HG02938 (cell line): ENCODE results near the gene WNT7A.

ENCODE experiments used
- ATAC-seq: cut with Tn5 transposase; IDR thresholded peaks from one replicate; pipeline ENCODE4 v1.9.1; 2021; ENCODE audit warnings: mild to moderate bottlenecking, moderate library complexity; ENCODE audit not compliant: unreplicated experiment

The WNT7A gene

DNA sequence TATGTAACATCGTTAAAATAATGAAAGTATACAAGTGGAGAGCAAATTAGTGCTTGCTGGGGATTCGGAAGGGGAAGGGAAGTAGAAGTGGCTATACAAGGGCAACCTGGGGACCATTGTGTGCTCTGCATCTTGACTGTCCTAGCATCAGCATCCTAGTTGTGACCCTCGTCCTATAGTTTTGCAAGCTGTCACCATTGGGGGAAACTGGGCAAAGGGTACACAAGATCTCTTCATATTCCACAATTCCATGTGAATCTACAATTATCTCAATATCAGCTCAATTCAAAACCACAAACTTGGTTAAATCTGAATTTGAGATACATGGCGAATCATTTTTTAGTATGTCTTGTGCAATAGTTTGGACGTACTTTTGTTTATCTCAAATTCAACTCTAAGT, 30.9 kb downstream of the WNT7A start:
- no peak for ATAC-seq

DNA sequence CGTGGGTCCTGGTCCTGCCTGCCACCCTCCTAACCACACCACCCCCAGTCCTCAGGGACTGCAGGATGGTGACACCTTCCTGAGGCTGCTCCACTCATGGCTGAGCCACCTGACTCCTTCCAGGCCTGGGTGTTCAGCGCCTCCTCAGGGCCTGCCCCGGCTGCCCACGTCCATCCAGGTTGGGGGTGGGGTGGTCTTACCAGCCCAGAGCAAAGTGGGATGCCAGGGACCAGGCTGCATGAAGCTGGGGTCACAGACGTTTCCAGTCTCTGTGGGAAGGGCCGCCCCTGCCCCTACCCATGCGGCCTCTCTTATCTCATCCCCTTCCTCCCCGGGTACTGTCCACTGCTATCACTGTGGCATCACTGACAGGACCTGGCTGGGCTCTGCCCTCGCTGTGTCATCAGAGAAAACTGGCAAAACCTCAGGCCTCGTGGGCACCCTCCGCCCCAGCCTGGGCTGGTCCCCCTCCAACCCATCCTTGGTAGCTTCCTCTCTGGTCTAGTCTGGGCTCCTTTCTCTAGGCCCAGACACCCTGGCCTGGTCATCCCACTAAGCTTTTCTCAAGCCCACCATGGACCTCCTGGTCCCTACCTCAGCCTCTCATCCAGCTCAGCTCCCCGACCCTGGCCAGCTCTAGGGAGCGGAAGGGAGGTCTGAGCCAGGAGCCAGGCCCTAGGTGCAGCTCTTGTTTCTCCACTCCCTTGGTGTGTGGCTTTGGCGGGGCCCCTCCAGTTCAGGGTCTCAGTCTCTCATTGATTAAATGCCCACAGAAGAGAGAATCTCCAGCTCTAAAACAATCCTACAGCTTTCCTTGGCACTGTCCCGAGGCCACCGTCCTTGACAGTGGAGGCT, 32.9 kb downstream of the WNT7A start:
- no peak for ATAC-seq

DNA sequence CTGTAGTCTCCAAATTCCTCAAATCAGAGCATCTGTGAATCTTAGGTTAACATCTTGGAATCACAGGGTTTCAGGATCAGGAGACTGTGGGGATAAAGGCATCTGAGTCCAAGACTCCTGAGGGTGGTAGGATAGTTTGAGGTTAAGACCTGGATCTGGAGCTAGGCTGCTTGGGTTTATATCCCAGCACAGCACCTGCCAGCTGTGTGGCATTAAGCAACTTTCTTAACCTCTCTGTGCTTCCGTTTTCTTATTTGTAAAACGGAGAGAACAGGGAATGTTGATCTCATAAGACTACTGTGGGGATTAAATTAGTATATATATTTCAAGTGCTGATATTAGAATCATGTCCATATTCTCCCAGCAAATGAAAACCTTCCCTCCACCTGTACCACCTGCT, 33.6 kb downstream of the WNT7A start:
- no peak for ATAC-seq

DNA sequence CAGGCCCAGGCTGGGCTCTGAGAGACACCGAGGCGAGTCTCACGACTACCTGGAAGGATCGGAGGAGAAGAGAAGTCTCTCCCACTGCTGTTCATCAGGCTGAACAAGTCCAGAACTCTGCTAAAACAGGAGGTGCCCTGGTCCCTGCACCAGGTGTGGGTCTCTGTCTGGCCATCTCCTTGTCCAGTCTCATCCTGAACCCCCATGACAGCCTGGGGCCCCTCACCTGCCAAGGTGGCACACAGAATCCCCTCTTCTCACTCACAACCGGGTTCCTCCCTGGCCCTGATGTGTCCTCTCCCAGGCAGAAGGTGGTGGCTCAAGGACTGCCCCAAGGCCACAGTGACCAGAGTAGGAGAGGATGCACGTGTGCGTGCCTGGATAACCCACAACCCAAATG, 34.1 kb downstream of the WNT7A start:
- ATAC-seq, result no peak

DNA sequence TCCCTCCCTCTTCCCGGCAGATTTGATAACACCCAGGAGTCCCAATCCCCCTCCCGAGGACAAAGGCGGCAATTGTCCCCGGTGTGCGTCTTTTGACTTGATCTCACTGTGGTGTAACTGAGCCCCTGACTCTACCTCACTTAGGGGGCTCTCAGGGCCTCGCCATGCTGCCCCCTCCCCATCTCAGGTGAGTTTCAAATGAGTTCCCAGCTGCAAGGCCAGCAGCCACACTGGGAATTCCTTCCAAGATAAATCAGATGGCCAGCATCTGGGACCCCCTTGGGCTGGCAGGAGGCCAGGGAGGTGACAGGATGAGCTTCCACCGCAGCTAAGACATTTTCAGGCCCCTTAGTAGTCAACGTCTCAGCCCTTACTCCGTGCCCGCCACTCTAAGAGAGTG, 35.0 kb downstream of the WNT7A start:
- no peak for ATAC-seq

DNA sequence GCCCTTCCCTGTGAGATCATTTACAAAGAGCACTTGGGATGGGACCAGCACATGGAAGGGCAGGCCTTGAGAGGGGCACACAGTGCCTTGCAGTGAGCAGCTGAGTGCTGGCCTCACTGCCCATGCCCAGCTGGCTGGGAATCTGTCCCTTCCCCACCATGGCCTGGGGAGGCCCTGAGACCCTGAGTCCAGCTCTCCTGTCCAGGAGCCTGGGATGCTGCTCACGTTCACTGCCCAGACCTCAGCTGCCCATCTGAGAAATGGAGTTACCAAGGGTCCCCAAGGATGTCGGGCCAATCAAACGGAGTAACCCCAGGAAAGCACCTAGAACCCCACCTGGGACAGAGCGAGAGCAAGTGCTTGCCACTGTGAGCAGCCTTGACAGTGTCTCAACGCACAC, 35.6 kb downstream of the WNT7A start:
- ATAC-seq, result no peak

DNA sequence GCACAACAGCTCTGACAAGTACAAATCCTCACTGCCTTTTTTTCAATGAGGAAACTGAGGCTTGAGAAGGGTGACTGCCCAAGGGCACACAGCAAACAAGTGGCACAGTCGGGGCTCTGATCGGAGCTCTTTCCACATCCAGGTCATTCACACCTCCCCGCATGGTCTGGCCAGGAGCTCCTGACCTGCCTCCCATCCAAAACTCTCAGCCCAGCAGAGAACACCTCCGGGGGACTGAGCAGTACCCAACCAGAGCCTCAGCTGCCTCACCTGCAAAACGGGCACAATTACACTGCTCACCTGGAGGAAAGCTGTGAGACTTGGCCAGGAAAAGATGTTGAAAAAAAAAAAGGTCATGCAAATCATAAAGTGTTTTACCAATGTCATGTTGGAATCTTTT, 36.5 kb downstream of the WNT7A start:
- ATAC-seq, result no peak

DNA sequence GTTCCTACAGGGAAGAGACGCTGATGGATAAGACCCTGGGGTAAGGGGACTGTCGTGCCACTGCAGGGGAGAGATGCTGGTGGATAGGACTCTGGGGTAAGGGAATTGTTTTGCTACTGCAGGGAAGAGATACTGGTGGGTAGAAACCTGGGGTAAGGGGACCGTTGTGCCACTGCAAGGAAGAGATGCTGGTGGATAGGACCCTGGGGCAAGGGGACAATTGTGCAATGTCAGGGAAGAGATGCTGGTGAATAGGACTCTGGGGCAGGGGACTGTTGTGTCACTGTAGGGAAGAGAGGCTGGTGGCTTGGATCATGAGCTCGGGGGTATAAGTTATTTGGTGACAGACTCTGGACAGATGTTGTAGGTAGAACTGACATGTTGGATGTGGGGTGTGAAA, 37.6 kb downstream of the WNT7A start:
- no peak for ATAC-seq

DNA sequence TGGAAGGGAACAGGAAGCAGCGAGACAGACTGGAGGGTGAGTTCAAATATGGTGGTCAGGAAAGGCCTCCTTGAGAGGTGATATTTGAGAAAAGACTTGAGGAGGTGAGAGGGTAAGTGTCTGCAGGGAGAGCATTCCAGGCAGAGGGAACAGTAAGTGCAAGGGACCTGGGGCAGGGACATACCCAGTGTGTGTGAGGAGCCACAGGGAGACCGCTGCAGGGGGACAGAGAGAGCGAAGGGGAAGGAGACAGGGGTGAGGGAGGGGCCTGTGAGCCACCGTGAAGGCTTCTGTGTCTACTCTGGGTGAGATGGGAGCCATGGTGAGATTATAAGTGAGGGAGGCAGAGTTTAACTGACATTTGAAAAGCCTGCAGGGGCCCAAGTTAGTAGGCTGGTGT, 38.0 kb downstream of the WNT7A start:
- no peak for ATAC-seq

DNA sequence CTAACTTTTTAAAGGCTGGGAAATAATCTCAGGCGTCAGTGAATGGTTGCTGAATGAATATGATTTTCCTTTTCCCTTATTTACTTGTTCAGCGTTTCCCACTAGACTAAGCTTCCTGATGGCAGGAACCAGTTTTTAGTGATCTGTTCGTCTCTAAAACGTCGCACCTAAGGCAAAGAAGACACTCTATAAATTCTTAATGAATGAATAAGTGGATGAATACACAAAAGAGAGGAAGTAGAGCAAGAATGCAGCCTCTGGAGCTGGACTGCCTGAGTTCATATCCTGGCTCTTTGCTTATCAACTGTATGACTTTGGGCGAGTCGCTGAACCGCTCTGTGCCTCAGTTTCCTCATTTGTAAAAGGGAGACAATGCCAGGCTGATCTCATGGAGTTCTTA, 38.7 kb downstream of the WNT7A start:
- no peak for ATAC-seq

DNA sequence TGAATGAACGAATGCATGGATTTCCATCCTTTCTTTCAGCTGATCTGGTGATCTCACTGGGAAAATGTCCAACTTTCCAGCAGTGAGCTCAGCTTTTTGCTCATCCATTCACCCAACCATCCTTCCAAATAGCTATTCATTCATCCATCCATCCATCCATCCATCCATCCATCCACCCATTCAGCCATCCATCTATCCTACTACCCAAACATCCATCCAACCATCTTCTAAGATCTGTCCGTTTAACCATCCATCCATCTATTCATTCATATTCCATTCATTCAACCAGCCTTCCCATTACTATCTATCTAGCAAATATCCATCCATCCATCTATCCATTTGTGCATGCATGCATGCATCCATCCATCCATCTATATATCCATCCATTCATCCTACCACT, 39.4 kb downstream of the WNT7A start:
- no peak for ATAC-seq

DNA sequence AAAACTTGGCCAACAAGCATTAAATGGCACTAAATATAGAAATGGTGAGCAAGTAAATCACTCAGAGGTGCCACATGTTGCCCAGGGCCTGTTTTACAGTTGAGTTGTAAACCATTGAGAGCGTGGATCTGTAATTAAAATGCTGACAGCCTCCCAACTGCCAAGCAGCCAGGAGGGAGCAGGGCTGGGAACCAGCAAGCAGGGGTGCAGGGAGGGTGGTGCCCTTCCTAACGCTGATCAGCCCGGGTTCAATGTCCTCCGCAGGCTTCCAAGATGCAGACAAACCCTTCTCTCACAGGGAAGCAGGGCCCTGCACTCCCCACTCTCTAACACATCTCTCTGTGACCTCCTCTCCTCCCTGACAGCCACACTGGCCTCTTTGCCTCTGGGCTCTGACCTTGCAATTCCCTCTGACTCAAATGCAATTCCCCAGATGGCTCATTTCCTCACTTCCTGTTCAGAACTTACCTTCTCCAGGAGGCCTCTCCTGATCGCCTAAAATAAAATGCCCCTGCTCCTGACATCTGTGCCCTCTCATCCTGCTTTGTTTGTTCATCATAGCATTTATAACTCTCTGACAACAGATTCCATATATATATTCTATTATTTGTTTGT, 40.0 kb downstream of the WNT7A start:
- ATAC-seq, result no peak

DNA sequence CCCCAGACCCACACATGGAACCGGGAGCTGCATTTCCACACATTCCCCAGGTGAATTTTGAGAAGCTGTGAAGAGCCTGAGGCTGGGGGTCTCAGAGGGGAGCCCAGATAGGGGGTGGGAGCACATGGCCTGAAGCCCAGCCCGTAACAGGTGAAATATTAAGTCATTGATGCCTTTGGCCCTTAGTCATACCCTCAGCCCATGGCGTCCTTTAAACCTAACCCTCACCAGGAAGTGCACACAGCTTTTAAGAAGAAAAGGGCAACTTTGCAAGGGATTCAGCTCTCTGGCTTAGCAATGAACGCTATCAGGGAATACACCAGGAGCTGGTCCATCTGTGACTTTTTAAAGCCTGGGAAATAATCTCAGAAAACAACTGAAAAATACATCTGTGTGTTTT, 40.6 kb downstream of the WNT7A start:
- no peak for ATAC-seq

DNA sequence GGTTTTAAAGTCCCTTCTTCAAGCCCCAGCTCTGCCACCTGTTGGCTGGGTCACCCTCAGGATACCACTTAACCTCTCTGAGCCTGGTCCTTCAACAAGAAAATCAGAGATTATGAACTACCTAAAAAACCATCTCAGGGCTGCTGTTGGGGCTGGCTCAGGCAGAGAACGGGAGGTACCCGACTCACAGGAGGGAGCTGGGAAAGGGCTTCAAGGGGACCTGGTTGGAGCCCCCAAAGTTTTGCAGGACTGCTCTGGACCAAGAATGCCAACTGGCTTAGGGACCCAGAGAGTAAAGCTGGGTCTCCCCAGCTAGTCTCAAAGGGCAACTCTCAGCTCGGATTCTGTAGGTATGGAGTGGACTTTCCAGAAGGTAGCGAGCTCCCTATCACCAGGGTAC, 41.5 kb downstream of the WNT7A start:
- ATAC-seq, result no peak

DNA sequence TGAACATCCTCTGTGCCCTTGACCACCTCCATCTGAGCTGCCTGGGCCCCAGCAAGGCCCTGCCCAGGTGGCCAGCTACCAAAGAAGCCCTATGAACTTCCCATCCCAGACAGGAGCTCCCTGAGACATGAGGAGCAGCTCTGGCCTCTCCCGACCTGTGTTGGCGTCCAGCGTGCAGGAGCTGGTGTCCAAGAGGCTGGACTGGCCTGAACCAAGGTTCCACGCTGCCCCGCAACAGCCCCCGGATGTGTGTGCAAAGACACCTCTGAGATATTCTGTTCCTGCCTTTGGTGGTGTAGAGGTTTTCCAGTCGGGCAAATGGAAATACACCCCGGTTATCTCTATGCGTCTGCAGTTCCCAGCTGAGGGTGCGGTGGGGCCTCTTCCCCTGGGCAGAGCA, 42.1 kb downstream of the WNT7A start:
- ATAC-seq, result no peak

DNA sequence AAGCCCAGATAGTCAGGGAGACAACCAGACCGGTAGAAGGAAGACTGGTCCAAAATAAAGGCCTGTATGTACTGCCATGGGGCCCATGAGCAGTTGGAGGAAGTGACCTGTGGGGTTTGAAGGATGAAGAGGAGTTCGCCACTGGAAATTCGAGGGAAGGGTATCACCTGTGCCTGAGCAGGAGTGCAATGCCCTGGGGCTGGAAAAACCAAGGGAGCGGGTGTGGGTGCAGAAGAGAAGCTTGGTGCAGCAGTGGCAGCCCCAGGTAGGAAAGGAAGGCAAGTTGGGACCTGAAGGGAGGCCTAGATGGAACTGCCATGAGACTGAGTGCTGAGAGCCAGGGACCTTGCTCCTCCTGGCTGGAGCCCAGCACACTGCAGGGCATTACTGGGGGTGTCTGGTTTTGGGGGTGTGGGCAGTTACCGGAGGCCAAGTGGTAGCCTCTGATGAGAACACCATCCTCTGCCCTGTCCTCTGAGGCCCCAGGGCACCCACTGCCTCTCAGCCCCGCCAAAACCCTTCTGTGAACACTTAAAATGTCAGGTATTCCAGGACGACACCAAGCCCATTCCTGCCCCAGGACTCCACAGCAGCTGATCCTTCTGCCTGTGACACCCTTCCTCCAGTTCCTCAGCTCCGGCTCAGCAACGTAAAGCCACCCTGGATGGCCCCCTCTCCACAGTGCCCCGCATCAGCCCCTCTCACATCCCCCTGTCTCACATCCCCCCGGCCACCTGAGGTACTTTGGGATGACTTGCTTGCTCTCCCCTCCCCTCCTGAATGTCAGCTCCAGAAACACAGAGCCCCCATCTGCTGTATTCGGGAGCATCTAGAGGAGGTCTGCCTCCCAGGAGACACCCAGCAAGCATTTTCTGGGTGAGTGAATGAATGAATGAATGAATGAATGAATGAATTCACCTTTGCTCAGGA, 42.9 kb downstream of the WNT7A start:
- ATAC-seq, result no peak

DNA sequence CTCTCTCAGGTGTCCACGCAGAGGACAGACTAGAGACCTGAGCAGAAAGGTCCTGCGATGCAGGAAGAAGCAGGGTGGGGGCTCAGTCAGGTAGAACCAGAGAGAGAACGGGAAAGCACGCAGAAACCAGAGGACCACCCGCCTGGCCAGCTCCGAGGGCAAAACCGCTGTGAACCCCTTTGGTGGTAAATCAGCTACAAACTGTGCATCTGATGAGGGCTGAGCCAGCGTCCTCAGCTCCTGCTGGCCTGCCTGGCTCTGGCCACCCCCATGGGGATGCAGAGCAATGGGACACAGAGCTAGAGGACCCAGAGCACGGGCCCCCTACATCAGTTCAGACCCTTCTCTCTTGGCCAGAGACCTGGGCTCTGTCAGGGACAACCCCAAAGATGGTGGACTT, 44.6 kb downstream of the WNT7A start:
- ATAC-seq, result no peak

DNA sequence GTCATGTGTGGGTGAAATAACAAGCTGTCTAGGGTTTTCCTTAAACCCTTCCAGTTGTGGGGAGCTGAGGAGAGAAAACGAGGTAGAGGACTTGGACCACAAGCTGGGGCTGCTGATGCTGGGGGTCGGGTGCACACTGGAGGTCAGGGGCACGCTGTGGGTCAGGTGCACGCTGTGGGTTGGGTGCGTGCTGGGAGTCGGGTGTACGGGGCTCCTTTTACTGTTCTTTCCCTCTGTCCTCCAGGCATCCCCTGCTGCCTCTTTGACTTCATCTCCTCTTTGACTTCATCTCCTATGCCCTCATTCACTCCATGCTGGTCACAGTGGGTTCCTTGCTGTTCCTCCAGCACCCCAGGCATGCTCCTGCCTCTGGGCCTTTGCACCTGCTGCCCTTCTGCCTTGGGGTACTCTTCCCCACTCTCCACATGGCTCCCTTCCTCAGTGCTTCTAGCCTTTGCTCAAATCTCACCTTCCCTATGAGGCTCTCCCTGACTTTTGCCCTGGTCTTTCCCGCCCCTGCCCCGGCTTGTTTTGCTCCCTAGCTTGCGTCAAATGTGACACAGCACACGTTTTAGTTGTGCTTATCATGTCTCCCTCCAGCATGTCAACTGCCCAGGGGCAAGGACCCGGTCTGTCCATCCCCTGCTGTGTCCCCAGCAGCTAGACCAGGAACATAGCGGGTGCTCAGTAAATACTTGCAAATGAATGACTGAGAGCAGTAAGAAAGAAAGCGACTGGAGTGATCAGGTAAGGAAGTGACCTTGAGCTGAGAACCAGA, 45.4 kb downstream of the WNT7A start:
- ATAC-seq, result no peak

DNA sequence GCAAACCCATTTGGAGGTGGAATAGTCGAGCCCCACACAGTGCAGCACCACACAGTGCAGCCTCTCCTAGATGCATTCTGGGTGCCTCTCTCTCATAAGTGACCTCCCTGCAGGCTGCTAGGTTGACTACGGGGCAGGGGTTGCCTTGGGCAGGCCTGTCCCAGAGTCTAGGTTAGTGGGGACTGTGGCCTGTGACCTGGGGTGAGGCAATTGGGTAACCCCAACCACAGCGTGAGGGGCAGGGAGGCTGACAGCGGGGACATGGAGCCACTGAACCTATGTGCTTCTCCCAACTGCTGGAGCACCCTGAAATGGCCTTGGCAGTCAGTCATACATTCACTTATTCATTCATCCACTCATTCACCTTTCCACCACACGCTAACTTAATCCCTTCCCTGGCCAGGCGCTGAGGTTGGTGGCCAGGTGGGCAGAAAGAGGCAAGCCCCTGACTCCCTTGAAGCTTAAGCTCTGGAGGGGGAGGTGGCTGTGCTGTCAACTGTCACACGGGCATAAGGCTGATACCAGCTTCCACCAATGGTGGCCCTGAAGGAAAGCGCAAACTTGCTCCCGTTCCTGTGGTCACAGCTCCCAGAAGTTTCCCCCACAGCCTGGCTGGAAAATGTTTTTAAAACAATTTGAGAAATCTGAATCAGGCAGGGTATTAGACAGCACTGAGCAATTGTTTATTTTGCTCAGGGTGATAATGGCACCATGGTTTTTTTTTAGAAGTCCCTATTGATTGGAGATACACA, 46.2 kb downstream of the WNT7A start:
- no peak for ATAC-seq

DNA sequence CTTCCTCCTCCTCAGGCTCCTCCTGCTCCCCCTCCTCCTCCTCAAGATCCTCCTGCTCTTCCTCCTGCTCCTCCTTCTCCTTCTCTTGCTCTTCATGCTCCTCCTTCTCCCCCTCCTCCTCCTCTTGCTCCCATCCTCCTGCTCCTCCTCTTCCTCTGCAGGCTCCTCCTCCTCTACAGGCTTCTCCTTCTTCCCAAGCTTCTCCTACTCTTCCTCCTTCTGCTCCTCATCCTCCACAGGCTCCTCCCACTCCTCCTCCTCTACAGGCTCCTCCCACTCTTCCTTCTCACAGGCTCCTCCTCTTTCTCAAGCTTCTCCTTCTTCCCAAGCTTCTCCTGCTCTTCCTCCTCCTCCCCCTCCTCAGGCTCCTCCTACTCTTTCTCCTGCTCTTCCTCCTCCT, 47.7 kb downstream of the WNT7A start:
- no peak for ATAC-seq
